Measurements from ENCODE around the gene HECW1.

GRCh38 chr7:43139137-43139536, 26.7 kb downstream of the HECW1 start:
- TF ChIP-seq, protein P1, sequence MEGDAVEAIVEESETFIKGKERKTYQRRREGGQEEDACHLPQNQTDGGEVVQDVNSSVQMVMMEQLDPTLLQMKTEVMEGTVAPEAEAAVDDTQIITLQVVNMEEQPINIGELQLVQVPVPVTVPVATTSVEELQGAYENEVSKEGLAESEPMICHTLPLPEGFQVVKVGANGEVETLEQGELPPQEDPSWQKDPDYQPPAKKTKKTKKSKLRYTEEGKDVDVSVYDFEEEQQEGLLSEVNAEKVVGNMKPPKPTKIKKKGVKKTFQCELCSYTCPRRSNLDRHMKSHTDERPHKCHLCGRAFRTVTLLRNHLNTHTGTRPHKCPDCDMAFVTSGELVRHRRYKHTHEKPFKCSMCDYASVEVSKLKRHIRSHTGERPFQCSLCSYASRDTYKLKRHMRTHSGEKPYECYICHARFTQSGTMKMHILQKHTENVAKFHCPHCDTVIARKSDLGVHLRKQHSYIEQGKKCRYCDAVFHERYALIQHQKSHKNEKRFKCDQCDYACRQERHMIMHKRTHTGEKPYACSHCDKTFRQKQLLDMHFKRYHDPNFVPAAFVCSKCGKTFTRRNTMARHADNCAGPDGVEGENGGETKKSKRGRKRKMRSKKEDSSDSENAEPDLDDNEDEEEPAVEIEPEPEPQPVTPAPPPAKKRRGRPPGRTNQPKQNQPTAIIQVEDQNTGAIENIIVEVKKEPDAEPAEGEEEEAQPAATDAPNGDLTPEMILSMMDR (IDR thresholded peaks at IDR 0.05), result no peak
- TF ChIP-seq POLR2A (IDR thresholded peaks at IDR 0.05) (no peak), POLR2AphosphoS5 (IDR thresholded peaks at IDR 0.05) (no peak)

All from upper lobe of left lung (tissue), 4 donors.